Left cardiac atrium (tissue), 4 donors: Measurements from ENCODE around the gene PYY. TPM values are rescaled to one million over a fixed set of nuclear protein-coding genes. Genes with fewer than 3 reads are reported as not detected.
"Not testable (repeated sequence)": the region's sequence is repeated elsewhere in the genome, so short reads cannot be mapped to it uniquely, and the experiment has no call there.

Experiments used
- ATAC-seq, 2 donors: fragments of 200-7000 bp; cut with Tn5 transposase; one replicate each; pipeline ENCODE4 v1.9.1; 2020; ENCODE audit warnings: mild to moderate bottlenecking in 2 of 2, moderate library complexity in 2 of 2
- DNase-seq: peaks from one replicate; pipeline ENCODE4 v3.0.0-alpha.2; 2020
- intact Hi-C, 2 donors: fragments of 100-400 bp; cut with DNase I; formaldehyde crosslinking; loops; one replicate each; pipeline versions ENCODE4 v1.14.1 to v1.15.1; 2022 to 2023
- total RNA-seq, 2 donors: library from RNA; stranded (reverse); fragmentation: NEBNext Ultra II Directional; extraction: Animal tissue kit (Norgen Biotek cat#: 25700); gene quantifications; one replicate each; pipeline ENCODE4 v1.2.1, GENCODE V29; 2021
- donor health status: DM: no; HTN: yes; CAD: no.
- donor health status: DM: no; HTN: yes; CAD: no; lungs with severe emphysema.
- donor health status: DM: yes; HTN: yes; CAD: no.
- donor health status: Dilated cardiomyopathy.

PYY gene
- total RNA-seq, 2 donors from 2014 or later, result not detected

GRCh38 chr17:43927929-43928328 is 25.8 kb downstream of the PYY start:
- ATAC-seq, DNase-seq, intact Hi-C loops: not testable (repeated sequence)

- intact Hi-C loops, result no loop called here
- DNase-seq, result no peak
- ATAC-seq, result peak; percentile 44 to 57
Measured at GRCh38 chr17:43927060-43927864, 26.5 kb downstream of the PYY start.

- no peak for ATAC-seq
- no peak for DNase-seq
- intact Hi-C loops, result no loop called here
Measured at GRCh38 chr17:43924558-43924957, 29.2 kb downstream of the PYY start.

- ATAC-seq (no peak), DNase-seq (no peak)
- intact Hi-C loops, result no loop called here
Measured at GRCh38 chr17:43920500-43921095, 33.1 kb downstream of the PYY start.

GRCh38 chr17:43918026-43918389 is 35.7 kb downstream of the PYY start:
- intact Hi-C loops, result no loop called here
- ATAC-seq (no peak), DNase-seq (no peak)

GRCh38 chr17:43917348-43918025 is 36.3 kb downstream of the PYY start:
- intact Hi-C loops, result no loop called here
- DNase-seq (peak; percentile 51), ATAC-seq (peak; percentile 66 to 75)

DNA sequence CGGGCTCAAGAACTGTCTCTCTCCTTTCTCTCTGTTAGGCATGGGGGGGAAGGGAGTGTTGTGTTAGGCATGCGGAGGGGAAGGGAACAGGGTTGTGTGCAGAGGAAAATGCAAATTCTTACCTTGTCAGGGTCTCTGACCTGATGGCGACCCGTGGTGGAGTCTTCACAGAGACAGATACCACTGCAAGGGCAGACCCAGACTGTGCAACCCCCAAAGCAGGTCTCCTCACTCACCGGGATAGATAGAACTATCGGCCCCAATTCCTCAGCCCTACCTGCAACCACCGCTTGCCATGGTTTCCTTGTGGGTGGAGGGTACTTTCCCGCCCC is 36.8 kb downstream of the PYY start:
- no peak for DNase-seq
- intact Hi-C loops, result no loop called here
- no peak for ATAC-seq

DNA sequence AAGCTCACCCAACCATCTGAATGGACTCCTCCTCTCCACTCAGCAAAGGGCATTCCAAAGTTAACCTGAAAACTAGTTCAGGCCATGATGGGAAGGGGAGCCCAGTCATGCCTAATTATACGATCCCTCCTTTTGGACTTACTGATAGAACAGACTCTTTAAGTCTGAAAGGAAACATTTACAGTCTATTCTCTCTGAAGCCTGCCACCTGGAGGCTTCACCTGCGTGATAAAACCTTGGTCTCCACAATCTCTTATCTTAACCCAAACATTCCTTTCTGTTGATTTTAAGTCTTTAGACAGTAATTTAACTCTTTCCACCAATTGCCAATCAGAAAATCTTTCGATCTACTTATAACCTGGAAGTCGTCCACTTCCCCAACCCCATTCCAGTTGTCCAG is 37.4 kb downstream of the PYY start:
- no peak for DNase-seq
- no peak for ATAC-seq
- intact Hi-C loops, result no loop called here

DNA sequence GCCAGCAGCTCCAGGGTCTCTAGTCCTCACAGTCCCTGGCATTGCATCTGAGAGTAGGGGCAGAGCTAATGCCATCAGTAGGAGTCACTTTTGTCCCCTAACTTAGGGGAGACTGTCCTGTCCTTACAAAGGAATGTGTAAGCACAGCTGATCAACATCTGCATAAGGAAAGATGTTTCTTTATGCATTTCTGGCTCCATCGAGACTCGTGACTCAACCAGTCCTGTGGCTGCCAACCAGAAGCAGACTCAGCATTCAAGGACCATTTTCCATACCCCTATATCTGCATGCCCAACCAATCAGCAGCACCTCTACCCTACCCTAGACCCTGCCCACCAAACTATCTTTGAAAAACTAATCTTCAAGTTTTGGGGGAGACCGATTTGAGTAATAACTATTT is 38.2 kb downstream of the PYY start:
- DNase-seq (no peak), ATAC-seq (no peak)
- intact Hi-C loops, result no loop called here

DNA sequence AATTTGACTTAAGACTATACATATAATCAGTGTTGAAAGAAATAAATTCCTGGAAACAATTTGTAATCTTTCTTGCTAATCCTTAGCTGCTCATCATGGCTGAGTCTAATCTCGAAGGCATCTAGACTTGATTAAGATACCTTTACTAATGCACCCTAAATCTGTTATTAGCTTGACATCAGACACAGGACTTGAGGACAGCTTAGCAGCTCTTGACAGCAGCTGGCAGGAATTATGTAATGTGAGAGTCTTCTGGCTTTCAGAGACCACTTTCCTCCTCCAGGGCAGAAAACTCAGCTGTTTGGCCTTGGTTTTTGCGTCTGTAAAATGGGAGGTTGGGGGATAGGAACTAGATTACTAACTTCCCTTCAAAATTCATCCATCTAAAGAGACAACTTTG is 39.3 kb downstream of the PYY start:
- intact Hi-C loops, result no loop called here
- ATAC-seq (no peak), DNase-seq (no peak)

GRCh38 chr17:43913584-43913983 is 40.2 kb downstream of the PYY start:
- ATAC-seq (no peak), DNase-seq (no peak)
- intact Hi-C loops, result no loop called here

GRCh38 chr17:43912635-43913304 is 41.0 kb downstream of the PYY start:
- intact Hi-C loops, result no loop called here
- no peak for ATAC-seq

DNA sequence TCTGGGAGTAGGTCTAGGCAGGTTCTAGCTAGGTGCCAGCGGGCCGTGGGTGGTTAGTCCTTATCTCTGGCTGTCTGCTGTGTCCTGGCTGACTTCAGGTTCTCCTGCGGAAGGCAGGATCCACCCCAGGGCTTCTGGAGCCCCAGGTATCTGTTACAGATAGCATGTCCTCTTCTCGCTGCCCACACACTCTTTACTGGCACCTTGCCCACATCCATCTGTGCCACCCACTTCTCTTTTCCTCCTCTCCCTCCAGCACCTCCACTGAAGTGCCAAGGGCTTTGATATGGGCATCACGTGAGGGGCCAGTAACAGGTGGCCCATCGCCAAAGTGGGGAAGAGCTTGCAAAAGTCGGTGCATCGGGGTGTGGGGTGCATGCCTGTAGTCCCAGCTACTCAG is 41.8 kb downstream of the PYY start:
- ATAC-seq (peak; percentile 24 to 42), DNase-seq (peak; percentile 73)
- intact Hi-C loops, result no loop called here

More at GRCh38 chr17:43912635-43913304, 41.0 kb downstream of the PYY start:
- no peak for DNase-seq

- DNase-seq (no peak), ATAC-seq (no peak)
- intact Hi-C loops, result no loop called here
Measured at GRCh38 chr17:43909537-43910231, 44.1 kb downstream of the PYY start.

- DNase-seq (peak; percentile 74), ATAC-seq (peak; percentile 64 to 76)
- intact Hi-C loops, result no loop called here
Measured at GRCh38 chr17:43907998-43908721, 45.6 kb downstream of the PYY start.

- intact Hi-C loops, result no loop called here
- ATAC-seq, result peak; percentile 70 to 76
- peak; percentile 70 for DNase-seq
Measured at GRCh38 chr17:43907425-43907981, 46.2 kb downstream of the PYY start, which contains the start of gene MPP2. Gene MPP2 (minus strand): TSS chr17:43907536. CDS start chr17:43904460, 3,076 bp downstream.

DNA sequence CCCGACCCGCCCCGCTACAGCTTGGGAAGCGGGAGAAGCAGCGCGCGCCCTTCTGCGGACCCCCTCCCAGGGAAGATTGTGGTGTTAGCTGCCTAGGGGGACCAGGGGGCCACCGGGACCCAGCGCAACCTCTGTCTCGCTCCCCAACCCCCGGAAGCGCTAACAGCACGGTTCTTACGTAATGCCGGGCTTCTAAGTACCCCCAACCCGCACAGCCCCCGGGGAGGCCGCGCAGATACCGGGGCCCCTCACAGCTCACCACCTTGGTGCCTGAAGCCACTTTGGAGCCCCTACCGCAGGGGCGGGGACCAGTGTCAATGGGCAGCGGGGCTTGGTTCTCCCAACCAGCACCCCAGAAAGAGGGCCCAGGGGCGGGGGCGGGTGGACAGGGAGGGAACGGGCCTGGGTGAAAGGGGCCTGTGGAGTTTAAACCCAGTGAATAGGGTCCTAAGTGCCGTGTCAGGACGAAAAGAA is 46.8 kb downstream of the PYY start:
- DNase-seq (no peak), ATAC-seq (peak; percentile 8 to 13)
- intact Hi-C loops, result no loop called here
